ENCODE data around the gene ZCCHC14. TPM values are rescaled to one million over a fixed set of nuclear protein-coding genes. Genes with fewer than 3 reads are reported as not detected.
A peak's percentile ranks its signal among the peaks of the same experiment; 100 is the strongest.

The ZCCHC14 gene
- total and polyA plus RNA-seq, 2 of the 13 experiments (the other 11 are each of a cell fraction or from before 2014, with no cell fraction given) = 12.4 to 12.5 TPM

DNA sequence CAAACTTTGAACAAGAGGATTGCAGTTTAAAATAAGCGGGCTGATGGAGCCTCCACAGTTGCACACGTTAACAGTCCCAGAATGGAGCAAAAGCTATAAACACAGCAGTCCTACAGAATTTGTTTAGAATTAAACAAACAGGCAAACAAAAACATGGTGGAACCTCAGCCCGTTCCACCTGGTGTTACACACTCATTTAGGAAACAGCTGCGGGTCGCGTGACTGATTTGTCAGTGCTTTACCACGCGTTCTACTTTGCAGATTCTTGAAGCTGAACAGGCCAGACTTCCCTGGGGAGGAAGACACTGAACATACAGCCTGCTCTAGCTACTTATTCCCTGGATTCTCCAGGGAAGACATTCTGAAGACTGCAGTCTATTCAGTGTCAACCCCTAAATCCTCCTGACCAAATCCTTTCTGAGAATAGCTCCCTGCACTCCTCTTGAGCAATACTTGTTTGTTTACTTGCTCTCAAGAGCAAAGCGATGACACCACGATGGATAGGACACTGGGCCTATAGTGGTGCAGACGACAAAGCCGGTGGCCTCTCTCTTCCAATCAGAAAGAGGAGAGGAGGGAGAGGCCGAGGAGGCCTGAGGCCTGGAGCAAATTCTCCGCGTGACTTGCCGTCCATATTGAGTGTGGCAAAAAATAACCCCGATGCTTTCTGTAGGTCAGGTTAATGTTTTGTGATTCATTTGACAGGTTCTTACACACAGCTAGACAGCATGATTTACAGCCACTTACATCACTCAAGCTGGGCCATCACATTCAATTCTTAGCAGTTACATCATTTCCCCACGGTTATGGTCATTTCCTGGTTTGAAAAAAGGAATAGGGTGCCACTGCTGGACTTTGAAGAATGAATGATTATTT lies 104.6 kb downstream of the ZCCHC14 start (continued):
- TF ChIP-seq, protein P1, sequence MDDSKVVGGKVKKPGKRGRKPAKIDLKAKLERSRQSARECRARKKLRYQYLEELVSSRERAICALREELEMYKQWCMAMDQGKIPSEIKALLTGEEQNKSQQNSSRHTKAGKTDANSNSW (CRISPR knock-in tag; IDR thresholded peaks at IDR 0.05; ENCODE audit: borderline replicate concordance) = 0 out of 2 replicates have a peak, but pooled peaks have one; percentile 65
- TF ChIP-seq, protein P2, sequence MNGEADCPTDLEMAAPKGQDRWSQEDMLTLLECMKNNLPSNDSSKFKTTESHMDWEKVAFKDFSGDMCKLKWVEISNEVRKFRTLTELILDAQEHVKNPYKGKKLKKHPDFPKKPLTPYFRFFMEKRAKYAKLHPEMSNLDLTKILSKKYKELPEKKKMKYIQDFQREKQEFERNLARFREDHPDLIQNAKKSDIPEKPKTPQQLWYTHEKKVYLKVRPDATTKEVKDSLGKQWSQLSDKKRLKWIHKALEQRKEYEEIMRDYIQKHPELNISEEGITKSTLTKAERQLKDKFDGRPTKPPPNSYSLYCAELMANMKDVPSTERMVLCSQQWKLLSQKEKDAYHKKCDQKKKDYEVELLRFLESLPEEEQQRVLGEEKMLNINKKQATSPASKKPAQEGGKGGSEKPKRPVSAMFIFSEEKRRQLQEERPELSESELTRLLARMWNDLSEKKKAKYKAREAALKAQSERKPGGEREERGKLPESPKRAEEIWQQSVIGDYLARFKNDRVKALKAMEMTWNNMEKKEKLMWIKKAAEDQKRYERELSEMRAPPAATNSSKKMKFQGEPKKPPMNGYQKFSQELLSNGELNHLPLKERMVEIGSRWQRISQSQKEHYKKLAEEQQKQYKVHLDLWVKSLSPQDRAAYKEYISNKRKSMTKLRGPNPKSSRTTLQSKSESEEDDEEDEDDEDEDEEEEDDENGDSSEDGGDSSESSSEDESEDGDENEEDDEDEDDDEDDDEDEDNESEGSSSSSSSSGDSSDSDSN (CRISPR knock-in tag; IDR thresholded peaks at IDR 0.05) = peak; percentile 38; the same call in 1 of the 2 replicates
- TF ChIP-seq ARID2 (CRISPR knock-in tag; IDR thresholded peaks at IDR 0.05; ENCODE audit: borderline replicate concordance) = peak; percentile 79; the same call in 1 of the 2 replicates
- peak; percentile 70 for TF ChIP-seq MIXL1 (CRISPR knock-in tag; IDR thresholded peaks at IDR 0.05)
- TF ChIP-seq, protein P3, sequence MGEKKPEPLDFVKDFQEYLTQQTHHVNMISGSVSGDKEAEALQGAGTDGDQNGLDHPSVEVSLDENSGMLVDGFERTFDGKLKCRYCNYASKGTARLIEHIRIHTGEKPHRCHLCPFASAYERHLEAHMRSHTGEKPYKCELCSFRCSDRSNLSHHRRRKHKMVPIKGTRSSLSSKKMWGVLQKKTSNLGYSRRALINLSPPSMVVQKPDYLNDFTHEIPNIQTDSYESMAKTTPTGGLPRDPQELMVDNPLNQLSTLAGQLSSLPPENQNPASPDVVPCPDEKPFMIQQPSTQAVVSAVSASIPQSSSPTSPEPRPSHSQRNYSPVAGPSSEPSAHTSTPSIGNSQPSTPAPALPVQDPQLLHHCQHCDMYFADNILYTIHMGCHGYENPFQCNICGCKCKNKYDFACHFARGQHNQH (CRISPR knock-in tag; IDR thresholded peaks at IDR 0.05) = peak; percentile 95
- TF ChIP-seq ZNF614 (CRISPR knock-in tag; IDR thresholded peaks at IDR 0.05; ENCODE audit: borderline replicate concordance) = peak; percentile 86; the same call in 1 of the 2 replicates
- no peak; the same call in 1 of the 2 replicates for TF ChIP-seq FOXA1 (IDR thresholded peaks at IDR 0.05)
- peak; percentile 97 for TF ChIP-seq FOXA1 (CRISPR knock-in tag; IDR thresholded peaks at IDR 0.05)
- TF ChIP-seq, protein P4, sequence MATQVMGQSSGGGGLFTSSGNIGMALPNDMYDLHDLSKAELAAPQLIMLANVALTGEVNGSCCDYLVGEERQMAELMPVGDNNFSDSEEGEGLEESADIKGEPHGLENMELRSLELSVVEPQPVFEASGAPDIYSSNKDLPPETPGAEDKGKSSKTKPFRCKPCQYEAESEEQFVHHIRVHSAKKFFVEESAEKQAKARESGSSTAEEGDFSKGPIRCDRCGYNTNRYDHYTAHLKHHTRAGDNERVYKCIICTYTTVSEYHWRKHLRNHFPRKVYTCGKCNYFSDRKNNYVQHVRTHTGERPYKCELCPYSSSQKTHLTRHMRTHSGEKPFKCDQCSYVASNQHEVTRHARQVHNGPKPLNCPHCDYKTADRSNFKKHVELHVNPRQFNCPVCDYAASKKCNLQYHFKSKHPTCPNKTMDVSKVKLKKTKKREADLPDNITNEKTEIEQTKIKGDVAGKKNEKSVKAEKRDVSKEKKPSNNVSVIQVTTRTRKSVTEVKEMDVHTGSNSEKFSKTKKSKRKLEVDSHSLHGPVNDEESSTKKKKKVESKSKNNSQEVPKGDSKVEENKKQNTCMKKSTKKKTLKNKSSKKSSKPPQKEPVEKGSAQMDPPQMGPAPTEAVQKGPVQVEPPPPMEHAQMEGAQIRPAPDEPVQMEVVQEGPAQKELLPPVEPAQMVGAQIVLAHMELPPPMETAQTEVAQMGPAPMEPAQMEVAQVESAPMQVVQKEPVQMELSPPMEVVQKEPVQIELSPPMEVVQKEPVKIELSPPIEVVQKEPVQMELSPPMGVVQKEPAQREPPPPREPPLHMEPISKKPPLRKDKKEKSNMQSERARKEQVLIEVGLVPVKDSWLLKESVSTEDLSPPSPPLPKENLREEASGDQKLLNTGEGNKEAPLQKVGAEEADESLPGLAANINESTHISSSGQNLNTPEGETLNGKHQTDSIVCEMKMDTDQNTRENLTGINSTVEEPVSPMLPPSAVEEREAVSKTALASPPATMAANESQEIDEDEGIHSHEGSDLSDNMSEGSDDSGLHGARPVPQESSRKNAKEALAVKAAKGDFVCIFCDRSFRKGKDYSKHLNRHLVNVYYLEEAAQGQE (IDR thresholded peaks at IDR 0.05; ENCODE audit: borderline replicate concordance in 1 of 2, low read depth in 1 of 2, low read length in 2 of 2) = no peak; a peak in 1 of 4 replicates
- peak; percentile 100 for TF ChIP-seq FOXK1 (CRISPR knock-in tag; IDR thresholded peaks at IDR 0.05; ENCODE audit: borderline replicate concordance, low read depth)
- TF ChIP-seq, protein P5, sequence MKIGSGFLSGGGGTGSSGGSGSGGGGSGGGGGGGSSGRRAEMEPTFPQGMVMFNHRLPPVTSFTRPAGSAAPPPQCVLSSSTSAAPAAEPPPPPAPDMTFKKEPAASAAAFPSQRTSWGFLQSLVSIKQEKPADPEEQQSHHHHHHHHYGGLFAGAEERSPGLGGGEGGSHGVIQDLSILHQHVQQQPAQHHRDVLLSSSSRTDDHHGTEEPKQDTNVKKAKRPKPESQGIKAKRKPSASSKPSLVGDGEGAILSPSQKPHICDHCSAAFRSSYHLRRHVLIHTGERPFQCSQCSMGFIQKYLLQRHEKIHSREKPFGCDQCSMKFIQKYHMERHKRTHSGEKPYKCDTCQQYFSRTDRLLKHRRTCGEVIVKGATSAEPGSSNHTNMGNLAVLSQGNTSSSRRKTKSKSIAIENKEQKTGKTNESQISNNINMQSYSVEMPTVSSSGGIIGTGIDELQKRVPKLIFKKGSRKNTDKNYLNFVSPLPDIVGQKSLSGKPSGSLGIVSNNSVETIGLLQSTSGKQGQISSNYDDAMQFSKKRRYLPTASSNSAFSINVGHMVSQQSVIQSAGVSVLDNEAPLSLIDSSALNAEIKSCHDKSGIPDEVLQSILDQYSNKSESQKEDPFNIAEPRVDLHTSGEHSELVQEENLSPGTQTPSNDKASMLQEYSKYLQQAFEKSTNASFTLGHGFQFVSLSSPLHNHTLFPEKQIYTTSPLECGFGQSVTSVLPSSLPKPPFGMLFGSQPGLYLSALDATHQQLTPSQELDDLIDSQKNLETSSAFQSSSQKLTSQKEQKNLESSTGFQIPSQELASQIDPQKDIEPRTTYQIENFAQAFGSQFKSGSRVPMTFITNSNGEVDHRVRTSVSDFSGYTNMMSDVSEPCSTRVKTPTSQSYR (CRISPR knock-in tag; IDR thresholded peaks at IDR 0.05; ENCODE audit: borderline replicate concordance) = peak; percentile 62; the same call in 1 of the 2 replicates
- TF ChIP-seq GFI1 (CRISPR knock-in tag; IDR thresholded peaks at IDR 0.05; ENCODE audit: borderline replicate concordance) = peak; percentile 84
- TF ChIP-seq KDM2A (CRISPR knock-in tag; IDR thresholded peaks at IDR 0.05; ENCODE audit: borderline replicate concordance, low read depth) = peak; percentile 83
- peak; percentile 25 for TF ChIP-seq HDAC1 (CRISPR knock-in tag; IDR thresholded peaks at IDR 0.05)

All from HepG2 (cell line).